CD4-positive, alpha-beta T cell (primary cell): ENCODE measurements around the gene FRMD8. TPM values are rescaled to one million over a fixed set of nuclear protein-coding genes. Genes with fewer than 3 reads are reported as not detected.

Experiments
- ATAC-seq: fragments of 200-7000 bp; cut with Tn5 transposase; one replicate; pipeline ENCODE4 v1.10.0; 2022; ENCODE audit warnings: mild to moderate bottlenecking; ENCODE audit not compliant: poor library complexity
- CTCF ChIA-PET: fragments of 350-600 bp; sonication (Branson Sonifier 250); formaldehyde crosslinking; loops from one replicate; lab custom pipeline; 2021; ENCODE audit warnings: antibody characterized with exemption, inconsistent platforms; lab: Charles Lee
- POLR2A ChIA-PET: fragments of 350-600 bp; sonication (Branson Sonifier 250); formaldehyde crosslinking; loops from one replicate; lab custom pipeline; 2021; ENCODE audit warnings: antibody characterized with exemption, inconsistent platforms; lab: Charles Lee
- DNase-seq, 14 experiments: peaks; one replicate each; pipeline ENCODE4 v3.0.0-alpha.2; 2013 to 2020; ENCODE audit warnings: mixed read lengths in 2 of 14
- H3K27ac ChIP-seq, 2 donors: one replicate each; pipeline versions ENCODE4 v1.5.1 to v1.7.0; 2013; ENCODE audit warnings: low read length in 2 of 2, low read depth in 1 of 2, mild to moderate bottlenecking in 1 of 2
- H3K27me3 ChIP-seq, 2 experiments: 1 replicate in 1 of 2; 2 replicates in 1 of 2; pipeline versions ENCODE4 v1.6.1 to v1.7.0; 2013; ENCODE audit warnings: low read length in 2 of 2, control low read depth in 1 of 2, mild to moderate bottlenecking in 1 of 2, moderate library complexity in 1 of 2; ENCODE audit not compliant: insufficient read depth in 2 of 2, control insufficient read depth in 1 of 2
- H3K36me3 ChIP-seq: one replicate; pipeline ENCODE4 v1.6.1; 2013; ENCODE audit warnings: low read length, control low read depth; ENCODE audit not compliant: insufficient read depth
- H3K4me1 ChIP-seq: one replicate; pipeline ENCODE4 v1.6.1; 2013; ENCODE audit warnings: low read length, control low read depth; ENCODE audit not compliant: insufficient read depth
- H3K4me3 ChIP-seq: one replicate; pipeline ENCODE4 v1.5.1; 2013; ENCODE audit warnings: mild to moderate bottlenecking, low read length, moderate library complexity
- H3K9me3 ChIP-seq, 2 experiments: 1 replicate in 1 of 2; 2 replicates in 1 of 2; pipeline versions ENCODE4 v1.6.1 to v1.7.0; 2013; ENCODE audit warnings: low read length in 2 of 2, mild to moderate bottlenecking in 2 of 2, control low read depth in 1 of 2, moderate library complexity in 1 of 2; ENCODE audit not compliant: control insufficient read depth in 1 of 2, insufficient read depth in 1 of 2
- H3K27ac Mint-ChIP-seq: one replicate; pipeline ENCODE4 v1.8.0; 2020; ENCODE audit warnings: mixed read lengths
- H3K27me3 Mint-ChIP-seq: one replicate; pipeline ENCODE4 v1.8.0; 2021; ENCODE audit warnings: mixed read lengths
- H3K36me3 Mint-ChIP-seq: one replicate; pipeline ENCODE4 v1.8.0; 2021; ENCODE audit warnings: low read depth, mixed read lengths
- H3K4me1 Mint-ChIP-seq: one replicate; pipeline ENCODE4 v1.8.0; 2021; ENCODE audit warnings: low read depth, mixed read lengths
- H3K4me3 Mint-ChIP-seq: one replicate; pipeline ENCODE4 v1.8.0; 2020; ENCODE audit warnings: mild to moderate bottlenecking, mixed read lengths
- H3K9me3 Mint-ChIP-seq: one replicate; pipeline ENCODE4 v1.8.0; 2020; ENCODE audit warnings: mixed read lengths
- intact Hi-C, 2 experiments: fragments of 100-400 bp; cut with DNase I in 1 of 2; cut with micrococcal nuclease in 1 of 2; formaldehyde crosslinking; loops; one replicate each; pipeline versions ENCODE4 v1.15.1 to v1.9.0; 2023 to 2025; cut with DNase I, micrococcal nuclease
- polyA plus RNA-seq, 2 donors: library from polyadenylated mRNA; unstranded; fragments of 120-200 nt; gene quantifications; one replicate each; pipeline ENCODE4 v1.2.1, GENCODE V29; 2013
- total RNA-seq, 174 experiments: library from RNA in 2 of 174; stranded (reverse) in 2 of 174; gene quantifications; one replicate each; pipeline ENCODE4 v1.2.3 and lab custom pipeline; 2021 to 2026
- TF ChIP-seq, protein P1 (sequence below): fragments of 200-600 bp; IDR thresholded peaks from one replicate; pipeline ENCODE4 v1.8.0; 2022; ENCODE audit warnings: antibody characterized with exemption, mild to moderate bottlenecking

FRMD8 gene, protein sequence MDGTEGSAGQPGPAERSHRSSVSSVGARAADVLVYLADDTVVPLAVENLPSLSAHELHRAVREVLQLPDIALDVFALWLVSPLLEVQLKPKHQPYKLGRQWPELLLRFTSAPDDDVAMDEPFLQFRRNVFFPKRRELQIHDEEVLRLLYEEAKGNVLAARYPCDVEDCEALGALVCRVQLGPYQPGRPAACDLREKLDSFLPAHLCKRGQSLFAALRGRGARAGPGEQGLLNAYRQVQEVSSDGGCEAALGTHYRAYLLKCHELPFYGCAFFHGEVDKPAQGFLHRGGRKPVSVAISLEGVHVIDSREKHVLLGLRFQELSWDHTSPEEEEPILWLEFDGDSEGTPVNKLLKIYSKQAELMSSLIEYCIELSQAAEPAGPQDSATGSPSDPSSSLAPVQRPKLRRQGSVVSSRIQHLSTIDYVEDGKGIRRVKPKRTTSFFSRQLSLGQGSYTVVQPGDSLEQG
- total RNA-seq (10 to 100 TPM; 19.4 to 25.3 TPM), total RNA-seq (lab: John Stamatoyannopoulos, UW) (36.7 to 164 (median 76.4) reads per million in 172 experiments)
- 27.0 TPM for polyA plus RNA-seq (2013, experiment 1 of 2)
- polyA plus RNA-seq (2013, experiment 2 of 2): 29.9 TPM

DNA sequence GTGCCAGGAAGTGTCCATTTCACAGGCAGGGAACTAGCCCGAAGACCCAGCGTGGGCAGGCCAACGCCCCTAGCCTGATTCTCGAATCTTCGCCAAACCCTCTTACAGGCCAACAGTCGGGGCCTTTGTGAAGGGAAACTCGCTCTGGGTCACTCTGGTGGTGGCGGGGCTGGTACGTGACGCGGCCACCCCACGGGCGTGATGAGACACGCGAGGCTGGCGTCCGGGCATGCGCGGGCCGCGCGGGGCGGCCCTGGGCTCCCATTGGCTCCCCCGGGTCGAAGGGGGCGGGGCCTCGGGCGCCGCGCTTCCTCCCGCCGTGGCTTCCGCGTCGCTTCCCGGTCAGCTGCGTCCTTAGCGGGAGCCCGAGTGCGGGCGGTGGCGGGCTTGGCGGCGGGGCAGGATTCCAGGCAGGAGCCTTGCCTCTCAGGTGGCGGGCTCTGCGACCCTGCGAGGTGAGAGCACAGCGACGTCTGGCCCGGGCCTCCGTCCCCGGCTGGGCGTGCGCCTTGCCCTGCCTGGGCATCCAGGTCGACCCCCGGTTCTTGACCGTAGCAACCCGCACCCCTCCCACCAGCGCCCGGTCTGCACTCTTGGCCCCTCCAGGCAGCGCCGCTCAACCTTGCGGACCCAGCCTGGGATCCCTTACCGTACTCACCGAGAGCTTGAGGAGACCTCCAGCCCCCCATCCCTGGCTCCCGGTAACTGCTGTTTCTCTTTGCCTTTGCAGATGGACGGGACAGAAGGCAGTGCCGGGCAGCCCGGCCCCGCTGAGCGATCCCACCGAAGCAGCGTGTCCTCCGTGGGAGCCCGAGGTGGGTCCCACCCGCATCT is at the start of gene FRMD8:
FRMD8 (plus strand) TSS at position 331 of the 834 bp plus-strand sequence; CDS start at position 731, 400 bp downstream.
- peaks cover 16% of the 10 kb centered on the region for H3K36me3 Mint-ChIP-seq
- Histone ChIP-seq H3K27ac (peak within 1 kb of the TSS; percentile 87 to 99), H3K4me1 (peaks cover 95% of the 10 kb centered on the region), H3K4me3 (peak within 1 kb of the TSS; percentile 97), H3K27me3 (no peaks in the 10 kb centered on the region), H3K36me3 (peaks cover 19% of the 10 kb centered on the region), H3K9me3 (no peaks in the 10 kb centered on the region)
- peak; percentile 82 to 96 (median 88) for DNase-seq
- TF ChIP-seq, protein P1, sequence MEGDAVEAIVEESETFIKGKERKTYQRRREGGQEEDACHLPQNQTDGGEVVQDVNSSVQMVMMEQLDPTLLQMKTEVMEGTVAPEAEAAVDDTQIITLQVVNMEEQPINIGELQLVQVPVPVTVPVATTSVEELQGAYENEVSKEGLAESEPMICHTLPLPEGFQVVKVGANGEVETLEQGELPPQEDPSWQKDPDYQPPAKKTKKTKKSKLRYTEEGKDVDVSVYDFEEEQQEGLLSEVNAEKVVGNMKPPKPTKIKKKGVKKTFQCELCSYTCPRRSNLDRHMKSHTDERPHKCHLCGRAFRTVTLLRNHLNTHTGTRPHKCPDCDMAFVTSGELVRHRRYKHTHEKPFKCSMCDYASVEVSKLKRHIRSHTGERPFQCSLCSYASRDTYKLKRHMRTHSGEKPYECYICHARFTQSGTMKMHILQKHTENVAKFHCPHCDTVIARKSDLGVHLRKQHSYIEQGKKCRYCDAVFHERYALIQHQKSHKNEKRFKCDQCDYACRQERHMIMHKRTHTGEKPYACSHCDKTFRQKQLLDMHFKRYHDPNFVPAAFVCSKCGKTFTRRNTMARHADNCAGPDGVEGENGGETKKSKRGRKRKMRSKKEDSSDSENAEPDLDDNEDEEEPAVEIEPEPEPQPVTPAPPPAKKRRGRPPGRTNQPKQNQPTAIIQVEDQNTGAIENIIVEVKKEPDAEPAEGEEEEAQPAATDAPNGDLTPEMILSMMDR: no peak
- POLR2A ChIA-PET: interaction anchor here (0.6 to 14.4 kb wide), 7 partner anchors 16 to 358 kb away, joined by 3 to 350 read pairs (median 4); partner anchors contain the start of genes MALAT1, NEAT1 and SCYL1
- H3K4me1 Mint-ChIP-seq: peaks cover 80% of the 10 kb centered on the region
- CTCF ChIA-PET: interaction anchor here (0.7 to 3.2 kb wide), 4 partner anchors 30 to 201 kb away, joined by 3 to 19 read pairs (median 5); no protein-coding TSS in a partner anchor
- peak within 1 kb of the TSS; percentile 98 for H3K27ac Mint-ChIP-seq
- H3K9me3 Mint-ChIP-seq: no peaks in the 10 kb centered on the region
- H3K27me3 Mint-ChIP-seq: no peaks in the 10 kb centered on the region
- ATAC-seq: peak; percentile 52
- intact Hi-C loops: no loop called here
- H3K4me3 Mint-ChIP-seq: peak within 1 kb of the TSS; percentile 94

DNA sequence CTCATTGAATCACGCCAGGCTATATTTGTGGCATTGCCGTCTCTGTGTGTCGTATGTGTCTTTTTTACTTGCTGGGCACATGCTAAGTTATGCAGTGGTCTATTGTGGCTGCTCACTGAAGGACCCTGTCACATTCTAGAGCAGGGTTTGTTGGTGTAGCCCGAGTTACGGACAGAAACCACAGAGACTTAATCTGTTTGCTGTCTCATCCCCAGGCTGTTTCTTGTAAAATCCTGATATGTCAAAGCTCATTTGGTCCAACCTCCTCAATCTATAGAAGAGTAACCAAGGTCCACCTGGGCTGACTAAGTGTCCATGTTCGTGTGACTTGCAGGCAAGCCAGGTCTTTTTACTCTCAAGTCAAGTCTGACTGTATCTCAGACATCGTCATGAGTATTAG is 47.8 kb upstream of the FRMD8 start:
- no peak for DNase-seq
- H3K27ac ChIP-seq: no peak overlapping the region
- Mint-ChIP-seq H3K36me3 (peaks cover 71% of the 10 kb centered on the region), H3K4me3 (peak overlapping the region; percentile 3), H3K27ac (peak overlapping the region; percentile 10), H3K9me3 (no peaks in the 10 kb centered on the region), H3K4me1 (peaks cover 43% of the 10 kb centered on the region), H3K27me3 (no peaks in the 10 kb centered on the region)
- ChIA-PET POLR2A (interaction anchor here (0.9 kb wide), 1 partner anchor 23 kb away, joined by 3 read pairs; no protein-coding TSS in a partner anchor), CTCF (interaction anchor here (1.3 kb wide), 1 partner anchor 8 kb away, joined by 4 read pairs; no protein-coding TSS in a partner anchor)
- H3K4me3 ChIP-seq: no peak overlapping the region
- intact Hi-C loops: no loop called here
- H3K27me3 ChIP-seq: no peaks in the 10 kb centered on the region
- H3K4me1 ChIP-seq: peaks cover 24% of the 10 kb centered on the region
- ATAC-seq: no peak
- peaks cover 47% of the 10 kb centered on the region for H3K36me3 ChIP-seq
- TF ChIP-seq, protein P1: no peak
- no peaks in the 10 kb centered on the region for H3K9me3 ChIP-seq

DNA sequence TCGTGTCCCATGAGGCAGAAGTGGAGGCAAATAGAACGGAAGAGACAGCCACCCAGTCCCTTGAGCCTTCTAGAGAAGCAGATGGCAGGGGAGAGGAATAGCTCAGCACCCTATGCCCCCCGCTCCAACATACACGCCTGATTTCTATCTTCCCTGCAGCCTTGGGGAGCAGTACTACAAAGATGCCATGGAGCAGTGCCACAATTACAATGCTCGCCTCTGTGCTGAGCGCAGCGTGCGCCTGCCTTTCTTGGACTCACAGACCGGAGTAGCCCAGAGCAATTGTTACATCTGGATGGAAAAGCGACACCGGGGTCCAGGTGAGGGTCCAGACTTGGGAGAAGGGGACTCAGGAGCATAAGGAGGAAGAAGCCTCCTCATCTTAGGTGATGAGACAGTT is 46.2 kb upstream of the FRMD8 start:
- H3K4me1 Mint-ChIP-seq: peaks cover 31% of the 10 kb centered on the region
- no peaks in the 10 kb centered on the region for H3K27me3 ChIP-seq

More for the DNA sequence above, 46.2 kb upstream of the FRMD8 start:
- ChIA-PET CTCF (interaction anchor here (0.8 to 1.3 kb wide), 2 partner anchors 9 to 10 kb away, joined by 3 to 4 read pairs; no protein-coding TSS in a partner anchor), POLR2A (no interaction called here)
- Histone ChIP-seq H3K27ac (no peak overlapping the region), H3K4me1 (peaks cover 16% of the 10 kb centered on the region), H3K9me3 (no peaks in the 10 kb centered on the region), H3K36me3 (peaks cover 62% of the 10 kb centered on the region), H3K4me3 (no peak overlapping the region)
- intact Hi-C loops: no loop called here
- TF ChIP-seq, protein P1: no peak
- H3K9me3 Mint-ChIP-seq: no peaks in the 10 kb centered on the region
- H3K27ac Mint-ChIP-seq: peak overlapping the region; percentile 6
- ATAC-seq: no peak
- no peak overlapping the region for H3K4me3 Mint-ChIP-seq
- H3K27me3 Mint-ChIP-seq: no peaks in the 10 kb centered on the region
- peaks cover 75% of the 10 kb centered on the region for H3K36me3 Mint-ChIP-seq
- DNase-seq: no peak
